Measurements from ENCODE around the gene RHOT1. TPM values are rescaled to one million over a fixed set of nuclear protein-coding genes. Genes with fewer than 3 reads are reported as not detected.
A peak's percentile ranks its signal among the peaks of the same experiment; 100 is the strongest.
"Not testable (repeated sequence)": the region's sequence is repeated elsewhere in the genome, so short reads cannot be mapped to it uniquely, and the experiment has no call there.

RHOT1 gene
- total RNA-seq, 1 donor from 2014 or later, result 40.3 TPM

- Histone ChIP-seq H3K36me3 (ENCODE audit: control insufficient read depth, insufficient read depth, low read length) (no peaks in the 10 kb centered on the region), H3K4me3 (ENCODE audit: low read depth, low read length) (no peak overlapping the region), H3K27me3 (ENCODE audit: control insufficient read depth, insufficient read depth, low read length) (no peaks in the 10 kb centered on the region)
- no peak for FAIRE-seq
- no peak for DNase-seq (ENCODE audit: low read depth)
- TF ChIP-seq CTCF (IDR thresholded peaks at IDR 0.05; ENCODE audit: insufficient read depth, low read length, severe bottlenecking), result no peak
These were observed 38.7 kb upstream of the RHOT1 start for GRCh38 chr17:32103476-32104113.

DNA sequence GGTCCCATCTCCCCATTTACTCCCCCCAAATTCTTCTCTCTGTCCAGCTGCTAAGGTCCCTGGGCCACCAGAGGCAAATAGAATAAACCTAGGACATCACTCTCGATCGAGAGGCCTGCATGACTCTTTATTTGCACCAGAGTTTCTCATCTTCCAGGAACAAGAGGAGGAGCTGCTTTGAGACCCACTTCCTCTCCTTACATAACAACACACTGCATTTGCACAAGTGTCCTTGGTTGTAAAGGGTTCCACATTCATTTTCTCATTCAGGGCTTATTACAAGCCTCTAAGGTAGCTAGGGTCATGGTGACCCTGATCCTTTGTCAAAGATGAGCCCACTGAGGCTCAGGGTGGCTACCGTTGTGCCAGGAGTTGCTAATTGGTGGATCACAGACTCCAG, 38.1 kb upstream of the RHOT1 start:
- FAIRE-seq, result no peak
- TF ChIP-seq CTCF (IDR thresholded peaks at IDR 0.05; ENCODE audit: insufficient read depth, low read length, severe bottlenecking), result no peak
- H3K36me3 ChIP-seq (ENCODE audit: control insufficient read depth, insufficient read depth, low read length), result no peaks in the 10 kb centered on the region
- H3K4me3 ChIP-seq (ENCODE audit: low read depth, low read length), result no peak overlapping the region
- no peaks in the 10 kb centered on the region for H3K27me3 ChIP-seq (ENCODE audit: control insufficient read depth, insufficient read depth, low read length)
- DNase-seq (ENCODE audit: low read depth), result no peak

DNA sequence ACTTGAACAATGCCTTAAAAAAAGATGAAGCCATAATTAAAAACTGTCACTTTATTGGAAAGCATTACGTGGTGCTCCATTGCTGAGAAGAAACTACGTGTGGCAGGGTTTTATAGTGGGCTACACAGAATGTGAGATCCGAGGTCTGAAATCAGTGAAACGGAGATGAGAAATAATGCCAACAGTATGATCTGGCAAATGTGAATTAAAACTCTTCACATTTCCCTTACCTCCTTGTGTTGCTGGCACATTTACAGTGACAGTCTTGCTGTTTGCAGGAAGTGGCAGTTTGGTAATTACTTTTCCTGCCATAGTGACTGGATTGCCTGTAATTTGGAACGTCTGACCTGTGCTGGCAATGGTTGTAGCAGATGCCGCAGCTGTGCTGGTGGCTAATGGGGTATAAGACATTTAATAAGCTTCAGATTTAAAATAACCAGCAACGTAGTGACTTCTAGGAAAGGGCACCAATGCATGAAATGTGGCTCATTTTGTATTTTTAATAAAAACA, 35.8 kb upstream of the RHOT1 start:
- not testable (repeated sequence) for H3K27me3 ChIP-seq (ENCODE audit: control insufficient read depth, insufficient read depth, low read length); H3K4me3 ChIP-seq (ENCODE audit: low read depth, low read length); DNase-seq (ENCODE audit: low read depth); FAIRE-seq; H3K36me3 ChIP-seq (ENCODE audit: control insufficient read depth, insufficient read depth, low read length)

GRCh38 chr17:32107194-32107593, 35.1 kb upstream of the RHOT1 start:
- not testable (repeated sequence) for H3K36me3 ChIP-seq (ENCODE audit: control insufficient read depth, insufficient read depth, low read length); H3K4me3 ChIP-seq (ENCODE audit: low read depth, low read length); DNase-seq (ENCODE audit: low read depth); H3K27me3 ChIP-seq (ENCODE audit: control insufficient read depth, insufficient read depth, low read length); FAIRE-seq

DNA sequence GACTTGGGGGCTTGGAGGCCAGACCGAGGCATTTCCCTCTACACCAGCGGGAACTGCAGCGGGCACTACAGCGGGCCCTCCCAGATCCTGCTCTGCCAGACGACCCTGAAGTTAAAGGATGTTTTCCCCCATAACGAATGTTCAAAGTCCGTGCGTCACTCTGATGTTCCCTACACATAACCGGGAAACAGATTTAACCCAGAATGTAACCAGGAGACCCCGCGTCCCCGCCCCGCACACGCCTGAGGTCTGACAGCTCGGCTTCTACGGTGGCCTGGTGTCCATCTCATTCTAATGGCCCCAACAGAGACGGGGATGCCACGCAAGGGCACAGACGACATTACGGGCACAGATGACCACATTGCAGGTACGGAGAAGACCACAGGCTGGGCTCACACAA, 31.7 kb upstream of the RHOT1 start:
- no peak for TF ChIP-seq CTCF (IDR thresholded peaks at IDR 0.05; ENCODE audit: insufficient read depth, low read length, severe bottlenecking)
- H3K36me3 ChIP-seq (ENCODE audit: control insufficient read depth, insufficient read depth, low read length), result no peaks in the 10 kb centered on the region
- no peaks in the 10 kb centered on the region for H3K27me3 ChIP-seq (ENCODE audit: control insufficient read depth, insufficient read depth, low read length)
- no peak overlapping the region for H3K4me3 ChIP-seq (ENCODE audit: low read depth, low read length)
- no peak for FAIRE-seq
- no peak for DNase-seq (ENCODE audit: low read depth)

DNA sequence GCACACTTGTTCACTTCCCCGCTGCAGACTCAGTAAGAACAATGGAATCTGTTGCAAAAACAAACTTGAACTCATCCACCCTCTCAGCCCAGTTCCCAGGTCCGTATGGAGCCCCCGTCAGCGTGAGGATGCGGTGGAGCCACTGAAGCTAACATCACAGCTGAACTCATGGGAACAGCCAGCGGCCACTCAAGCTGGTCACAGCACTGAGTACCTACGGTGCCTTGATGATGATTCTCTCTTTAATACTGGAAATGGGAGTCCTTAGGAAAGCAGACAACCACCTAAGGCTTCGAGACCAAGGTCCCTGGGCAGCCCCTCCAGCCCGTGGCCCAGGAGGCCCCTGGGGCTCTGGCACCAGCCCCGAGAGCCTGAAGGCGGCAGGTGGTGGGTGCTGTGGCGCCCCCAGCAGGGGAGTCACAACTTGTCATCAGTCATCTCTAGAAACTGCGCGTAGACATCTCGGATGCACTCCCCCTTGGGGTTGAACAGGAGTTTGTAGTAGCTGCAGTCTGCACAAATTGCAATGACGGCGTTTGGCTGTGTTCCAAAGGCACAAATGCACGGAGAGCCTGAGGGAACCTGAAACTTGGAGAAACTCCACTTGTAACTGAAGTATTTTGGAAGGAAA, 31.0 kb upstream of the RHOT1 start:
- no peaks in the 10 kb centered on the region for H3K36me3 ChIP-seq (ENCODE audit: control insufficient read depth, insufficient read depth, low read length)
- FAIRE-seq (no peak), DNase-seq (ENCODE audit: low read depth) (peak; percentile 39)
- no peaks in the 10 kb centered on the region for H3K27me3 ChIP-seq (ENCODE audit: control insufficient read depth, insufficient read depth, low read length)
- TF ChIP-seq CTCF (IDR thresholded peaks at IDR 0.05; ENCODE audit: insufficient read depth, low read length, severe bottlenecking), result peak; percentile 34
- no peak overlapping the region for H3K4me3 ChIP-seq (ENCODE audit: low read depth, low read length)

DNA sequence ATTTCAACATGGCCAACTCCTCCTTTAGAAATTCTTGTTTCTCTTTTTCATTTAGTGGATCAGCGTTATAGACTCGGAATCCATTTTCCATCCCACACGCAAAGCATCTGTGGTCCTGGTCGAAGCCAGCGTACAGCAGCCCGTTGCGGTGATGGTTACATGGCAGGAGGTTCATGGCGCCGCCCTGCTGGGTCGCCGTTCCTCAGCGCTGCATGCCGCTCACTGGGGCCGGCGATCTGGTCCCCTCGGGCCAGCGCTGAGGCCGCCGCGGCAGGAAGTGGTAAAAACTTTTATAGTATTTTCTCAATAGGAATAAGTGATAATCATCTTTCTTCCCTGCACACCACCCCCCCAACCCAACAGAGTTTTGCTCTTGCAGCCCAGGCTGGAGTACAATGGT, 29.9 kb upstream of the RHOT1 start:
- DNase-seq (ENCODE audit: low read depth) (no peak), FAIRE-seq (no peak)
- Histone ChIP-seq H3K36me3 (ENCODE audit: control insufficient read depth, insufficient read depth, low read length) (no peaks in the 10 kb centered on the region), H3K4me3 (ENCODE audit: low read depth, low read length) (no peak overlapping the region), H3K27me3 (ENCODE audit: control insufficient read depth, insufficient read depth, low read length) (peaks cover 1% of the 10 kb centered on the region)
- TF ChIP-seq CTCF (IDR thresholded peaks at IDR 0.05; ENCODE audit: insufficient read depth, low read length, severe bottlenecking), result no peak

Data from bronchial epithelial cell (primary cell).